ENCODE measurements around the gene MAL. TPM values are rescaled to one million over a fixed set of nuclear protein-coding genes. Genes with fewer than 3 reads are reported as not detected.

MAL gene
- total RNA-seq, 6 experiments from 2014 or later = not detected

DNA sequence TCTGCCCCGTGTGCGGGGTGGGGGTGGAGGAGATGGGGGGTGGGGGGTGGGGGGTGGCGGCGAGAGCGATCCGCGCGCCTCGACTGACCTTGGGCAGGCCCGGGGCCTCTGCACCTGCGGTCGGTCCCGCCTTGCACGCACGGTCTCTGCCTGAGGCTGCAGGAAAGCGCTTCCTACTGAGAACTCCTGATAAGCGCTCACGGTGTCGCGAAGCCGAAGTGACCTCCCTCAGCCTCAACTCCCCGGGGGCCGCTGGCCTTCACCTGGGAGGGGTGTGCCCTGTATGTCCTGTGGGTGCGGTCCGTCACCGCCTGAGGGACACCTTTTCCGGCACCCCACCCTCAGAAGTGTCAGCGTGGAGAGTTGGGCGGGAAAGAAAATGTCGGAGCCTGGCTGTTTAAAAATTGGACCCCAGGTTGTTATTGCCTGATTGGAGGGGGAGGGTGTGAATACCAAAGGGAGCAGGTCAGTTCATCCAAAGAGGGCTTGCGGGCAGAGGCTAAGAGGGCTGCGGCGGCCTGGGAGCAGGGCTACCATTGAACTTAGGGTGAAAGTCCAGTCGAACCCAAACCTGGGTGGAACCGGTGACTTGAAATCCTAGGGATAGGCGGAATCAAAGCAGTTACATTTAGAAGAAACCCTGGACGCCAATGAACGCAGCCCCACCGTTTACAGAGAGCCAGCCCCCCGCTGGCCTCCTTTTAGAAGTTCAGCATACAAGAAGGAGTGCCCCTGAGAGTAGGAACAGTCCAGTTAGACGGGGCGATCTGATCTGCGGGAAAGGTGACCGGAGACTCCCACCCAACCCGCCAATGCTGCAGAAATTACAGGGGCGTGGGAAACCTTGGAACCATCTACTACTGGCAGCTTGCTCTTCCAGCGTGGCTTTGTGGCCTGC is 1.2 kb downstream of the MAL start:
- Mint-ChIP-seq H3K4me3 (no peak overlapping the region), H3K4me1 (ENCODE audit: low read depth) (peaks cover 7% of the 10 kb centered on the region), H3K36me3 (ENCODE audit: low read depth) (no peaks in the 10 kb centered on the region), H3K9me3 (no peaks in the 10 kb centered on the region), H3K27me3 (ENCODE audit: insufficient read depth) (peaks cover 56% of the 10 kb centered on the region), H3K27ac (no peak overlapping the region)
- TF ChIP-seq, protein P1, sequence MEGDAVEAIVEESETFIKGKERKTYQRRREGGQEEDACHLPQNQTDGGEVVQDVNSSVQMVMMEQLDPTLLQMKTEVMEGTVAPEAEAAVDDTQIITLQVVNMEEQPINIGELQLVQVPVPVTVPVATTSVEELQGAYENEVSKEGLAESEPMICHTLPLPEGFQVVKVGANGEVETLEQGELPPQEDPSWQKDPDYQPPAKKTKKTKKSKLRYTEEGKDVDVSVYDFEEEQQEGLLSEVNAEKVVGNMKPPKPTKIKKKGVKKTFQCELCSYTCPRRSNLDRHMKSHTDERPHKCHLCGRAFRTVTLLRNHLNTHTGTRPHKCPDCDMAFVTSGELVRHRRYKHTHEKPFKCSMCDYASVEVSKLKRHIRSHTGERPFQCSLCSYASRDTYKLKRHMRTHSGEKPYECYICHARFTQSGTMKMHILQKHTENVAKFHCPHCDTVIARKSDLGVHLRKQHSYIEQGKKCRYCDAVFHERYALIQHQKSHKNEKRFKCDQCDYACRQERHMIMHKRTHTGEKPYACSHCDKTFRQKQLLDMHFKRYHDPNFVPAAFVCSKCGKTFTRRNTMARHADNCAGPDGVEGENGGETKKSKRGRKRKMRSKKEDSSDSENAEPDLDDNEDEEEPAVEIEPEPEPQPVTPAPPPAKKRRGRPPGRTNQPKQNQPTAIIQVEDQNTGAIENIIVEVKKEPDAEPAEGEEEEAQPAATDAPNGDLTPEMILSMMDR (IDR thresholded peaks at IDR 0.05) = no peak
- no peak for DNase-seq

DNA sequence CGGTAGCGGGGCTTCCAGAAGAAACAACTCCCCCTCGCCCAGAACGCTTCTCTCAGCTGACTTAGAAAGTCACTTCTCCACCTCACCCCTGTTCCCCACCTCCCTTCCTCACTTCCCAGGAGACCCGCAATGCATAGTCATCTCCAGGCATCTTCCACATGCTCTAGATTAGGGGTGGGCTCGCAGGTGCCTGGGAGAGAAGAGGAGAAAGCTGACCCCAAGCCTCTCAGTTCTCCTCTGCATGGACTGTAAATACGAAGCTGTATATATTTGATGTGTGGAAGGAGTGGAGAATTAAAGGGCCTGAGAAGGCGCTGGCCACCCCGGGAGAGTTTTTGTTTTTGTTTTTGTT is 1.8 kb downstream of the MAL start:
- no peaks in the 10 kb centered on the region for H3K36me3 Mint-ChIP-seq (ENCODE audit: low read depth)
- H3K27ac Mint-ChIP-seq = no peak overlapping the region
- H3K27me3 Mint-ChIP-seq (ENCODE audit: insufficient read depth) = peaks cover 51% of the 10 kb centered on the region
- TF ChIP-seq, protein P1 (IDR thresholded peaks at IDR 0.05) = no peak
- H3K4me1 Mint-ChIP-seq (ENCODE audit: low read depth) = peaks cover 7% of the 10 kb centered on the region
- no peak for DNase-seq
- no peak overlapping the region for H3K4me3 Mint-ChIP-seq
- no peaks in the 10 kb centered on the region for H3K9me3 Mint-ChIP-seq

DNA sequence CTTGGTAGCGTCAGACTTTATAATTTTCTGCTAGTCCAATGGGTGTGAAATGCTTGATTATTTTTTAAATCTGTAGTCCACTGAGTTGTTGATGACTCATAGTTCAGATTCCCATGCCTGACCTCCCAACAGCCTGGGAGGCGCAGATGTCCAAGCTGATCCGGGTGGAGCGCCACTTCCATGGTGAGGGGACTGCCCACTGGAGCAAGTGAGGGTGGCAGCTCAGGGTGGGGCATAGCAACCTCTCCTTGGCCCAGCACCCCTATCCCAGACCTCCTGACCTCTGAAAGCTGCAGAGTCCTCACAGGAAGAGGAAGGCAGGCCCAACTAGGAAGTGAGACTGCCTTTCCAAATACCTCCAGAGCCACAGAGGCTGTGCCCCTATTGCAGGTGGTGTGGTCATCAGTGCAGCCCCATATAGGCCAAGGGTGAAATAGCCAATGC is 4.4 kb downstream of the MAL start:
- no peak overlapping the region for H3K27ac Mint-ChIP-seq
- H3K4me3 Mint-ChIP-seq = no peak overlapping the region
- peaks cover 45% of the 10 kb centered on the region for H3K27me3 Mint-ChIP-seq (ENCODE audit: insufficient read depth)
- H3K9me3 Mint-ChIP-seq = no peaks in the 10 kb centered on the region
- H3K36me3 Mint-ChIP-seq (ENCODE audit: low read depth) = no peaks in the 10 kb centered on the region
- H3K4me1 Mint-ChIP-seq (ENCODE audit: low read depth) = peaks cover 7% of the 10 kb centered on the region
- DNase-seq = no peak
- TF ChIP-seq, protein P1 (IDR thresholded peaks at IDR 0.05) = no peak

DNA sequence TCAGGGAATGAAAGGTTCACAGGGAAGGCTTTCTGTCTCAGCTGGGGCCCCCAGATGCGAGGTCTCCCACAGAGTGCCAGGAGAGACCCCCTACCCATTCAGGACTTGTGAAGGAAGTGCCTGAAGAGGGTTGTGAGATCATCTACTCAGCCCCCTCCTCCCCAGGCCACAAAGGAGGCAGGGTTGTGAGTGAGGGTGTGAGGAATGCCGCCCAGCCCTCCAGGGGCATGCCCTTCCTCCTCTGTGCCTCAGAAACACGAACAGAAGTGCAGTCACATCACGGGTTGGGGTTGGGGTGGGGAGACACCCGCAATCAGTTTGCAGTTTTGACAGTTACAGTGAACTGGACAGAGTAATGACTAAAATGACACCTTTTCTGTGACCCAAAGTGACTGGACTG is 5.0 kb downstream of the MAL start:
- Mint-ChIP-seq H3K4me3 (no peak overlapping the region), H3K27ac (no peak overlapping the region), H3K27me3 (ENCODE audit: insufficient read depth) (peaks cover 47% of the 10 kb centered on the region), H3K4me1 (ENCODE audit: low read depth) (peaks cover 7% of the 10 kb centered on the region), H3K9me3 (no peaks in the 10 kb centered on the region), H3K36me3 (ENCODE audit: low read depth) (no peaks in the 10 kb centered on the region)
- no peak for DNase-seq
- TF ChIP-seq, protein P1 (IDR thresholded peaks at IDR 0.05) = no peak

DNA sequence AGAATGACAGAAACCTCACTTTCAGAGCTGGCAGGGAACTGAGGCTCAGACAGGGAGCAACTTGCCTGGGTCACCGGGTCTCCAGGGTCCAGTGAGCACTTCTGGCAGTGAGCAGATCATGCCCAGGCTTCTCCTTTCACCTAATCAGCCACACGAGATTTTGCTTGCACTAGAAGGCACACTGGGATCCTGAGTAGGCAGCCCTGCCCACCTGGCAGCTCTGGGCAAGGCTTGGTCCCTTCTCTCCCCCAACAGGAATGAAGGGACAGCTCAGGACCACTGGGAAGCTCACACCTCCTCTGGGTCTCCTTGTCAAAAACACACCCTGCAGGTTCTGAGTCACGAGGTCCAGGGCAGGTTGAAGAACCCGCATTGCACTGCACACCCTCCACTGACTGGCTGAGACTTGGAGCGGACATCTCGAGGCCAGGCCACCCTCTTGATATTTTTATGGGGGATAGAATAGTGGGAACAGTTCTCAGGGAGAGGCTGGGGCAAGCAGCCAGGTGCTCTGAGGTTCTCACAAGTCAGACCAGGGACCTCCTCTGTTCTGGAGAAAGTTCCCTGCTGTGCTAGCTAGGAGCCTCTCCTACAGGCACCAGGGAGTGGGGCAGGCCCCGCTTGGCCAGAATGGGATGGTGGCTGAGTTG is 5.7 kb downstream of the MAL start:
- H3K4me3 Mint-ChIP-seq = no peak overlapping the region
- peaks cover 45% of the 10 kb centered on the region for H3K27me3 Mint-ChIP-seq (ENCODE audit: insufficient read depth)
- H3K36me3 Mint-ChIP-seq (ENCODE audit: low read depth) = no peaks in the 10 kb centered on the region
- no peak overlapping the region for H3K27ac Mint-ChIP-seq
- no peak for DNase-seq
- H3K4me1 Mint-ChIP-seq (ENCODE audit: low read depth) = peaks cover 7% of the 10 kb centered on the region
- H3K9me3 Mint-ChIP-seq = peaks cover under 1% of the 10 kb centered on the region; the same call in 1 of the 2 replicates
- TF ChIP-seq, protein P1 (IDR thresholded peaks at IDR 0.05) = no peak

All from HFFc6 (cell line).